GM18867 (cell line): ENCODE measurements around the gene GALNT14.
A peak's percentile ranks its signal among the peaks of the same experiment; 100 is the strongest.
"Not testable (repeated sequence)": the region's sequence is repeated elsewhere in the genome, so short reads cannot be mapped to it uniquely, and the experiment has no call there.

Source experiments
- ATAC-seq: cut with Tn5 transposase; IDR thresholded peaks from one replicate; pipeline ENCODE4 v1.9.1; 2021; ENCODE audit warnings: mild to moderate bottlenecking, moderate library complexity; ENCODE audit not compliant: unreplicated experiment

The GALNT14 gene

DNA sequence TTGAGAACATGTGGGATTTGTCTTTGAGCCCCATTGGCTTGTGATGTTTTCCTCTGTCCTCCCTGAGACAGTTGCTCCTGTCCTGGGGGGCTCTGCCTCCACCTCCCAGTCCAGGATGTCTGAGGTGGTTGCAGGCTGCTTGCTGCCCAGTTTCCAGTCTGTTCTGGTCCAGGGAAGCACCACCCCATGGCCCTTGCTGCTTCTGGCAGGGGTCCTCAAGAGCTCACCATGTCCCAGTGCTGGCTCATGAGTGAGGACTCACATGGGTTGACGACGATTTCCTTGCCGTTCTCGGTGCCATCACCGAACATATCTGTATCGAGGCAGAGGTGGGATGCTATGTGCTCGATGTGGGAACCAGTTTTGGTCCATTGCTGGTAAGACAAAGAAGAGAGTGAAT lies 227.6 kb downstream of the GALNT14 start:
- ATAC-seq, result no peak

DNA sequence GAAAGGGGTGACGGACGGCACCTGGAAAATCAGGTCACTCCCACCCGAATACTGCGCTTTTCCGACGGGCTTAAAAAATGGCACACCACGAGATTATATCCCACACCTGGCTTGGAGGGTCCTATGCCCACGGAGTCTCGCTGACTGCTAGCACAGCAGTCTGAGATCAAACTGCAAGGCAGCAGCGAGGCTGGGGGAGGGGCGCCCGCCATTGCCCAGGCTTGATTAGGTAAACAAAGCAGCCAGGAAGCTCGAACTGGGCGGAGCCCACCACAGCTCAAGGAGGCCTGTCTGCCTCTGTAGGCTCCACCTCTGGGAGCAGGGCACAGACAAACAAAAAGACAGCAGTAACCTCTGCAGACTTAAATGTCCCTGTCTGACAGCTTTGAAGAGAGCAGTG lies 233.8 kb downstream of the GALNT14 start:
- not testable (repeated sequence) for ATAC-seq

GRCh38 chr2:30903326-30903725 lies 234.9 kb downstream of the GALNT14 start:
- no peak for ATAC-seq

DNA sequence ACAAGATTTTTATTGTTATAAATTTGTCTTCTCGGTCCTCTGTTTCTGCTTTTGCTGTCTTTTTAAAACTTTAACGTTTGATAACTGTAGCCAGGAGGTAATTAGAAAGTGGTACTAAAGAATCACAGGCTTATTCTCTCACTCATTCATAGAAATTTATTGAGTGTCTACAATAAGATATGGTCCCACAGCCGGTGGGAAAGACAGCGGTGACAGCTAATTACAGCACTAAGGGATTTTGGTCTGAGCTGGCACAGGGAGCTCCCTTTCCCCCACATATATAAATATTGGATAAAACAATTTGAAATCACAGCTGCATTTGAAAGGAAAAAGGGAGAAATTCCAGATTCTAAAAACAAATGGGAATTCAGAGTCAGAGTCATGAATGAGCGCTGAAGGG lies 237.9 kb downstream of the GALNT14 start:
- no peak for ATAC-seq

DNA sequence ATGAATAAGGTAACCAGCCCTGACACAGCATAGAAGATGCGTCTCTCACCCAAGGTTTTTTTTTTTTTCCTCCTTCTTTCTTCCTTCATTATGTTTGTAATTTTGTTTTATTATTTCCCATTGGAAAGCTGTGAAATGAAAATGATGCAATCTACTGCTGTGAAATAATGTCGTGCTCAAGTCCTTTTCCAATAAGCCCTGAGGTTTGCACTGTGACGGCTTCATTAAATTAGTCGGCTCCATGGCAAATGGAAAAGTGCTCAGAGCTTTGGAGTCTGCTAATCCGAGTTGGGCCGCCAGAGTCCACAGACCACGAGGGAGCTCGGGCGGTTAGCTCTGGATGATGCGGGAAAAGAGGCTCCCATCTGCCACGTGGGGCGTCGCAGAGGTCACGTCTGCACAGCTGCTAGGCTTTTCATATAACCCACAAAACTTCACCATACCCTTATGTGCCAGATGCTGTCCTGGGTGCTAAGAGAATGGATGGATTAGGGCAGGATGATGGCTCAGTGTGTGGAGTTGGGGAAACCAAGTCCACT lies 238.7 kb downstream of the GALNT14 start:
- no peak for ATAC-seq

DNA sequence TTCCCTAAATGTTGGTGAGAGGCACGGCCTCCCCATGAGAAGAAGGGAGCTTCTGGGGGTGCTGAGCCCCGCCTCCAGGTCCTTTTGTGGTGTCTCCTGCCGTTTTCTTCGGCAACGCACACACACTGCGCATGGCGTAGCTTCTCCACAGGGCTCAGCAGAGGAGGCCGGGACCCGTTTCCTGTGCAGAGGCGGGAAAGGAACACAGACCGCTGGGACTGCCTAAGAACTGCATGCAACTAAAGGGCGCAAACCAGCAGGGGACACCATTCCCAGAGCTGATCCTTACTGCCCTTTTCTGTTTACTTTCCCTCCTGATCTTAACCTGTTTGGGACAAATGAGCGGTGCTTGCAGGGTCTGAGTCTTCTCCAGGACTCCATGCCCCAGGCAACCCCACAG lies 240.7 kb downstream of the GALNT14 start:
- no peak for ATAC-seq

- ATAC-seq, result no peak
Measured at GRCh38 chr2:30894498-30895119, 243.6 kb downstream of the GALNT14 start.

DNA sequence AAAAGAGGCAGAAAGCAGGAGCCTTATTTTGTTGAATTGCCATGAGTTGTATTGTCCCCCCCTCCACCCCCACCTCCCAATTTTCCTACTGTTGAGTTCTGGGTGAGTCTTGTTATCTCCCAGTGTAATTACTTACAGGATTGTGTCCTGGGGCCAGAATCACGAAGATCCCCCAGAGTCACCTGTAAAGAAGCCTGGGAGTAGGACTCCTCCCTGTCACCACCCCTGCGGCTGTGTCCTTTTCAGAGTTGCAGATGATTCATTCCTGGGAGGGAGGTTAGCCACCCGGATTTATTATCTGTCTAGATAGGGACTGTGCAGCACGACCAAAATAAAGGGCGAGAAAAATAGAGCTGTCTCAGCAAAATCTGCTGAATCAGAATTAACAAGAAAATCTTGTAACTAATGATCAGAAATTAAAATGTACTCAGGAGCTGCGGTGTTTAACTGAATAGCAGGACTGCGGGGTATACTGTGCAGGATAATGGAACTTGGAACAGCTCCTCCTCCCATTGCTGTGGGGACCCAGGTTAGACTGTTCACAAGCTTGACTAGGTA lies 249.3 kb downstream of the GALNT14 start:
- no peak for ATAC-seq

GRCh38 chr2:30886080-30886479 lies 252.2 kb downstream of the GALNT14 start:
- no peak for ATAC-seq

GRCh38 chr2:30883822-30884221 lies 254.4 kb downstream of the GALNT14 start:
- ATAC-seq, result no peak

- no peak for ATAC-seq
Measured at GRCh38 chr2:30883184-30883583, 255.1 kb downstream of the GALNT14 start.

GRCh38 chr2:30880516-30880915 lies 257.7 kb downstream of the GALNT14 start:
- no peak for ATAC-seq

- no peak for ATAC-seq
Measured at GRCh38 chr2:30877833-30878232, 260.4 kb downstream of the GALNT14 start.

GRCh38 chr2:30872797-30873196 lies 265.4 kb downstream of the GALNT14 start:
- no peak for ATAC-seq

DNA sequence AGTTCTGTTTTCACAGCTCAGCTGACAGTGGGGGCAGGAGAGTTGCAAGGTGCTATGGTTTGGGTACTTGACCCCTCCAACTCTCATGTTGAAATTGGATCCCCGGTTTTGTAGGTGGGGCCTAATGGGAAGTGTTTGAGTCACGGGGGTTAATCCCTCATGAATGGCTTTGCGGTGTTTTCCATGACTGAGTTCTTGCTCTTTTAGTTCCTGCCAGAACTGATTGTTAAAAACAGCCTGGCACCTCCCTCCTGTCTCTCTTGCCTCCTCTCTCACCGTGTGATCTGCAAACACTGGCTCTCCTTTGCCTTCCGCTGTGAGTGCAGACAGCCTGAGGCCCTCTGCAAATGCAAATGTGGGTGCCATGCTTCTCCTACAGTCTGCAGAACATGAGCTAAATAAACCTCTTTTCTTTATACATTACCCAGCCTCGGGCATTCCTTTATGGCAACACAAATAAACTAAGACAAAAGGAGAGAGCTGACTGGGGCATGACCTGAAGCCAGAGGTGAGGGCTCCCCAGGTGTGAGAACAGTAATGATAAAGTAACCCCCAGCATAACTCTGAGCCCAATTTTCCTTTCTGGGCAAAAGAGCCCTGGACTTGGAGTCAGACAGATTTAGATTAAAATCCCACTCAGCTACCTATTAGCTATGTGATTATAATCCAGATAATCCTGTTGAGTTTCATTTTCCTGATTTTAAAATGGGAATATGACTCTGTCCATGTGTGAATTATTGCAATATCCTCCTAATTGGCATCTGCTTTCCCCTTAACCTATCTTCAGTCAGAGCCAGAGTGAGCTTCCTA lies 266.1 kb downstream of the GALNT14 start:
- ATAC-seq, result no peak

DNA sequence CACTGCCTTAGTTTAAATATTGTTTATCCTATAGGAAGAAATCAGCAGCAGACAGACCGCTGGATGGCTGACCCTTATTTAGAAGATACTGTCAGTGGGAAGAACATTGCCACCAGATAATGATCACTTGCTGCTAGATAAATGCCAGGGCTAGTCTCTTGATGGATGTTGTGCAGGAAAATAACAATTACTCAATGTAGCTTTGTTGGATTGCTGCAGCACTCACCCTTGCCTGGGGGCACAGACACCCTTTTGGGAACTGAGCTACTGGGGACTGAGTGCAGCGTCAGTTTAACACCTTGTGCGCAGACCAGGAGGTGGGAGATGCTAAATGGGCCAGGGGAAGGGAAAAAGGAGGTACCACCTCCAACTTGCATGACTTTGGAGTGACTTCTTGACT lies 266.8 kb downstream of the GALNT14 start:
- no peak for ATAC-seq

GRCh38 chr2:30869988-30870387 lies 268.3 kb downstream of the GALNT14 start:
- ATAC-seq, result no peak

DNA sequence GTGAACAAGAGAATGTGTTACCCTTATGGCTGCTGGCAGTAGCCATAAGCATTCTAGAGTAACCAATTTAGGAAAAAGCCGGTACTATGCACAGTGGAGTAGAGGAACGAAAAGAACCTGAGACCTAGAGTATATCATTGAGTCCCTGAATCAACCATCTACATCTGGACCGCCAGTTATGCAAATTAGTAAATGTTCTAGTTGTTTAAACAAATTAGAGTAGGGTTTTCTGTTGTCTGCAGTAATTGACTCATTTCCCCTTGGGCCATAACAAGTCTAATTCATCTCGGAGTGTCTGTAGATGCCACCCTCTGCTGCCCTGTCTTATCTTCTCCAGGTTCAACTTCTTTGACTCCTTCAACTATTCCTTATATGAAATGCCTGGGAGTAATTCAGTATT lies 270.9 kb downstream of the GALNT14 start:
- ATAC-seq, result peak; percentile 41

DNA sequence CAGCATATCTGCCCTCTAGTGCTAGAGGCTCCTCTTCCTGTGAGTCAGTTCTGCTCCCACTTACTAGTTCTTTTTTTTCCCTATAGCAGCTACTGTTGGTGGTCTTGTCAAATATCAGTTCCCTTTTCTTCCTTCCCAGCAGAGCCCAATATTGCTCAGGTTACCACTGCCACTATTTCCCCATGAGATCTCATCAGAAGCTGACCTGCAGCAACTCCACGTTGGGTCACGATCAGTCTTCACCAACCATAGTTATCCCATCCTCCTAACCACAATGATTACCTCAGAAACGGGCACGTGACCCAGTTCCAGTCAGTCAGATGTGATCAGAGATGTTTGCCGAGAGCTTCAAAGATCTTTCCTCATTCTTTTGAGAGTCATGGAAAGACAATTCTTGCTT lies 271.3 kb downstream of the GALNT14 start:
- ATAC-seq, result peak; percentile 23

DNA sequence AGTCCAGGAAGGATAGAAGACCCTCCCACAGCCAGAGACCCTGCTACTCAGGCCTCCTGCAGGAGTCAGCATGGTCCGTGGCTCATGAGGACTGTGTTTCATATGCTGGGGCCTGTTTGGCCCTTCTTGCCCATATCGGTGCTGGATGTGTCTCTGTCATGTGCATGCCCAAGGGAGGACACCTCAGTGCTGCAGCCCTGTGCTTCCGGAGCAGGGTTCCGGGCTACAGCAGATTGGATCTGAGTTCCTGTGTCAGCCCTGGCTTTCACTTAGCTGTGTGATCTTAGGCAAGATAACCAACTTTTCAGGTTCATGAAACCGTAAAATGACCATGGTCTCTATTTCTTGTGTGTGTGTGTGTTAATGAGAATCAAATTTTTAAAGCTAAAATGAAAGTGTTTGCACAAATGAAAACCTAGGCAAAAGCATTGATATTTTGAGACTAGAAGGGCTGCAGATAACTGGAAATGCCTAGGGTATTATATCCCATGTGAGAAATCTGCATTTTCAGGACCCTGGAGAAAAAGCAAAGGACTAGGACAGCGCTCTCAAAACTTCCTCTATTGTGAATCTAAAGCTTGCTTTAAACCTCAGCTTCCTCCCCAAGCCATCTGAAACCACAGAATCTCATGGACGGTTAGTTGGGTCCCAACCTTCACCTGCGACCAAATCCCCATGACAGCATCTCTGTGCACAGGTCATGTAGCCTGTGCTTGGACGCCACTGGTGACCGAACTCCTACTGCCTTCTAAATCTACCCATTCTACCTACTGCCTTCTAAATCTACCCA lies 272.2 kb downstream of the GALNT14 start:
- no peak for ATAC-seq

DNA sequence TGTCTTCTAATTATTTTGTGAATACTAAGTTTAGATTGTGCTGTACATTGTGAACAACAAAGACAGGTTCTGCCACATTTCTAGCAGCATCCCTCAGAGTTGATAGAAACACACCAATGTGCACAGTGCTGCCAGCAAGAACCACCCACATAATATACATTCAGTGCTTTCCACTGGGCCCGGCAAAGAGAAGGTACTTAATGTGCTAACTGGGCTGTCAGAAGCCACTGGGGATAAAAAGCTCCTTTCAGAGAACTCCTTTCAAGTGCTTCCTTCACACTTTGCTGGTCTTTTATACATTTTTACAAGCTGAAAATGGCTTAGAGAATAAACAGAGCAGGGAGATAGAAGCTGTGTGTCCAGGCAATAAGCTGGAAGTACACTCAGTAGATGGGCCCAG lies 273.0 kb downstream of the GALNT14 start:
- no peak for ATAC-seq
